ENCODE data around the gene MICU1. TPM values are rescaled to one million over a fixed set of nuclear protein-coding genes. Genes with fewer than 3 reads are reported as not detected.

Gene MICU1
- polyA plus RNA-seq, 1 of the 3 experiments (the other 2 are of a cell fraction): 24.6 TPM

- TF ChIP-seq MXI1 (IDR thresholded peaks at IDR 0.05; ENCODE audit: low read depth, low read length): no peak
- TF ChIP-seq USF1 (IDR thresholded peaks at IDR 0.05; ENCODE audit: borderline replicate concordance, low read depth): no peak
- no peak for TF ChIP-seq TAF1 (IDR thresholded peaks at IDR 0.05; ENCODE audit: borderline replicate concordance, low read depth, low read length)
- TF ChIP-seq RAD21 (IDR thresholded peaks at IDR 0.05; ENCODE audit: low read length): no peak
- TF ChIP-seq FOXJ3 (CRISPR knock-in tag; IDR thresholded peaks at IDR 0.05): no peak
- TF ChIP-seq, protein P1, sequence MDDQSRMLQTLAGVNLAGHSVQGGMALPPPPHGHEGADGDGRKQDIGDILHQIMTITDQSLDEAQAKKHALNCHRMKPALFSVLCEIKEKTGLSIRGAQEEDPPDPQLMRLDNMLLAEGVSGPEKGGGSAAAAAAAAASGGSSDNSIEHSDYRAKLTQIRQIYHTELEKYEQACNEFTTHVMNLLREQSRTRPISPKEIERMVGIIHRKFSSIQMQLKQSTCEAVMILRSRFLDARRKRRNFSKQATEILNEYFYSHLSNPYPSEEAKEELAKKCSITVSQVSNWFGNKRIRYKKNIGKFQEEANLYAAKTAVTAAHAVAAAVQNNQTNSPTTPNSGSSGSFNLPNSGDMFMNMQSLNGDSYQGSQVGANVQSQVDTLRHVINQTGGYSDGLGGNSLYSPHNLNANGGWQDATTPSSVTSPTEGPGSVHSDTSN (IDR thresholded peaks at IDR 0.05): no peak
- TF ChIP-seq FOXM1 (IDR thresholded peaks at IDR 0.05; ENCODE audit: low read depth): no peak
- TF ChIP-seq, protein P2, sequence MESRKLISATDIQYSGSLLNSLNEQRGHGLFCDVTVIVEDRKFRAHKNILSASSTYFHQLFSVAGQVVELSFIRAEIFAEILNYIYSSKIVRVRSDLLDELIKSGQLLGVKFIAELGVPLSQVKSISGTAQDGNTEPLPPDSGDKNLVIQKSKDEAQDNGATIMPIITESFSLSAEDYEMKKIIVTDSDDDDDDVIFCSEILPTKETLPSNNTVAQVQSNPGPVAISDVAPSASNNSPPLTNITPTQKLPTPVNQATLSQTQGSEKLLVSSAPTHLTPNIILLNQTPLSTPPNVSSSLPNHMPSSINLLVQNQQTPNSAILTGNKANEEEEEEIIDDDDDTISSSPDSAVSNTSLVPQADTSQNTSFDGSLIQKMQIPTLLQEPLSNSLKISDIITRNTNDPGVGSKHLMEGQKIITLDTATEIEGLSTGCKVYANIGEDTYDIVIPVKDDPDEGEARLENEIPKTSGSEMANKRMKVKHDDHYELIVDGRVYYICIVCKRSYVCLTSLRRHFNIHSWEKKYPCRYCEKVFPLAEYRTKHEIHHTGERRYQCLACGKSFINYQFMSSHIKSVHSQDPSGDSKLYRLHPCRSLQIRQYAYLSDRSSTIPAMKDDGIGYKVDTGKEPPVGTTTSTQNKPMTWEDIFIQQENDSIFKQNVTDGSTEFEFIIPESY (IDR thresholded peaks at IDR 0.05; ENCODE audit: borderline replicate concordance, low read depth): no peak
- TF ChIP-seq MAX (IDR thresholded peaks at IDR 0.05; ENCODE audit: low read depth): no peak
These were observed 233.3 kb downstream of the MICU1 start (continued) for GRCh38 chr10:72392571-72392970.

- POLR2A ChIA-PET: no interaction called here
- Histone ChIP-seq H3K9me2 (no peaks in the 10 kb centered on the region), H3K4me1 (ENCODE audit: control insufficient read depth in 1 of 2, insufficient read depth in 2 of 2, low read depth in 1 of 2, low read length in 1 of 2) (no peaks in the 10 kb centered on the region), H3K9me3 (no peaks in the 10 kb centered on the region), H3K36me3 (replicated peaks in 1 of 2; ENCODE audit: control insufficient read depth in 1 of 2, insufficient read depth in 2 of 2, low read length in 1 of 2) (peaks cover 0 to 6% of the 10 kb centered on the region in 2 experiments), H2AFZ (ENCODE audit: low read depth) (no peak overlapping the region), H3K27me3 (ENCODE audit: insufficient read depth) (no peaks in the 10 kb centered on the region), H3F3A (replicated peaks; ENCODE audit: insufficient read depth) (no peaks in the 10 kb centered on the region), H3K4me2 (no peak overlapping the region), H4K20me1 (ENCODE audit: insufficient read depth) (no peaks in the 10 kb centered on the region), H3K9ac (no peak overlapping the region), H3K27ac (ENCODE audit: low read depth in 2 of 2, low read length in 1 of 2) (no peak overlapping the region), H3K79me2 (ENCODE audit: insufficient read depth) (no peaks in the 10 kb centered on the region), H3K4me3 (ENCODE audit: low read depth in 2 of 2, low read length in 1 of 2) (no peak overlapping the region)
- no peak for DNase-seq
- 95% methylated on average over 2 of the region's 2 CpGs for WGBS (ENCODE audit: low lambda C conversion rate)
- CTCF ChIA-PET: interaction anchor here (1.3 kb wide), 1 partner anchor 26 kb away, joined by 5 read pairs; no protein-coding TSS in a partner anchor
- TF ChIP-seq SIN3A (IDR thresholded peaks at IDR 0.05; ENCODE audit: borderline replicate concordance, low read depth, low read length): no peak
- TF ChIP-seq ELF1 (IDR thresholded peaks at IDR 0.05): no peak
- TF ChIP-seq YY1 (IDR thresholded peaks at IDR 0.05; ENCODE audit: low read depth): no peak
- TF ChIP-seq USF1 (IDR thresholded peaks at IDR 0.05; ENCODE audit: borderline replicate concordance, low read depth): no peak
- TF ChIP-seq SMC3 (IDR thresholded peaks at IDR 0.05; ENCODE audit: low read depth, low read length): no peak
- no peak for TF ChIP-seq NRF1 (IDR thresholded peaks at IDR 0.05; ENCODE audit: low read depth, low read length)
- TF ChIP-seq, protein P1 (IDR thresholded peaks at IDR 0.05): no peak
- no peak for TF ChIP-seq TAF1 (IDR thresholded peaks at IDR 0.05; ENCODE audit: borderline replicate concordance, low read depth, low read length)
These were observed 235.1 kb downstream of the MICU1 start for GRCh38 chr10:72390764-72391163.
